ENCODE measurements around the gene NR4A2. TPM values are rescaled to one million over a fixed set of nuclear protein-coding genes. Genes with fewer than 3 reads are reported as not detected.

Gene NR4A2
- total RNA-seq, 2 experiments from 2014 or later = 1.2 to 1.7 TPM

DNA sequence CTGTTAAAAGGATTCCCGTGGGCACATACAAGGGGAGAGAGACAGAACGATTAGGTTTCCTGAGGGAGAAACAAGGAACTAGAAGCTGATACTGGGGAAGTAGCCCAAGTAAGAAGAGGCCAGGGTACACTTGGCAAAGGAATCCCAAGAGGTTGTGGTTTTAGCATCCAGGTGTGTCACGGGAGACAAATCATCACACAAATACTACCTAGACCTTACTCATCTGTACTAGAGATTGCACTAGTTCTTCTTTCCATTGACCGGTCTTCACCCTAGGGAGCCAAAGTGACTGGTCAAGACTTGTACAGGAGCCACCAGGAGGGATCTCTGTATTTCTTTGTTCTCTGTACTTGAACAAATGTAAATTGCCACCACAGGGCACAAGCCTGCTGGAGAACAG is 14.2 kb upstream of the NR4A2 start:
- CTCF ChIA-PET = interaction anchor here (1.7 to 3.5 kb wide), 2 partner anchors 11 to 13 kb away, joined by 3 to 9 read pairs; no protein-coding TSS in a partner anchor
- no peaks in the 10 kb centered on the region for H3K36me3 Mint-ChIP-seq (ENCODE audit: low read depth)
- POLR2A ChIA-PET = no interaction called here
- no peak overlapping the region for H3K4me3 Mint-ChIP-seq
- H3K4me1 Mint-ChIP-seq = peaks cover 17% of the 10 kb centered on the region
- H3K27me3 Mint-ChIP-seq = no peaks in the 10 kb centered on the region
- no peak overlapping the region for H3K27ac Mint-ChIP-seq
- no peaks in the 10 kb centered on the region for H3K9me3 Mint-ChIP-seq
- no peak for DNase-seq

DNA sequence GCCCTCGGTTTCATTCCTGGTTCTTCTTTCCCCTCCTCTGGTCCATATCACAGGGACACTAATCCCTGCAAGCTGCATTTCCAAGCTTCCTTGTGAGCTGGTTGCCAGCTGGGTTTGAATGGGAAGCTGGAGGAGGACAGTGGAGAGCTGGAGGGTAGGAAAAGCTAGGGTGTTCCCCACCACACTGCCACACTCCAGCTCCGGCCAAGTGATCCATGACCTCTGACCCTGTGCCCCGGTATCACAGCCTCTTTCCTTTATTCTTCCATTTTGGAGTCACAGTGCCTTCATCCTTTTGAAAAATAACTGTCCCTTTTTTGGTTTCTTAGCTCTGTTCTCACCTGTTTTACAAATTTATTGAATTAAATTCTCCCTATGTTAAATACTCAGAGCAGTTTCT is 13.1 kb upstream of the NR4A2 start:
- DNase-seq = no peak
- CTCF ChIA-PET = interaction anchor here (3.5 kb wide), 1 partner anchor 14 kb away, joined by 9 read pairs; no protein-coding TSS in a partner anchor
- POLR2A ChIA-PET = no interaction called here

DNA sequence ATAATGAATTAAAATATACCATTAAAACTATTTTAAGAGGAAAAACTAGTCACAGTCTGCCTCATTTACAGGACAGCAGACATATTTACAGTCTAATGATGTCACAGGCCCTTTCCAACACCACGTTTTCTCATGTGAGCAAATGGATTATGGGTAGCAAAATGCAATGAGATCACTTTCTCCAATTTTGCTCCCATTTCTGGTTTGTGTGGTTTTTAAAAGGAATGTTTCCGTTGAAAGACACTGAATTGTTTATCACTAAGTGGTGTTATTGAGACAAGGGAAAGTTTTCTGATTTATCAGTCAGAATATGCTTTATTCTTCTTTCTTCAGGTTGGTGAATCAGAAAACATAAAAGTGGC is 11.4 kb upstream of the NR4A2 start:
- ChIA-PET POLR2A (no interaction called here), CTCF (interaction anchor here (2.4 kb wide), 1 partner anchor 9 kb away, joined by 12 read pairs; no protein-coding TSS in a partner anchor)
- H3K27me3 Mint-ChIP-seq = no peaks in the 10 kb centered on the region
- DNase-seq = no peak
- no peaks in the 10 kb centered on the region for H3K9me3 Mint-ChIP-seq
- H3K4me1 Mint-ChIP-seq = peaks cover 39% of the 10 kb centered on the region
- H3K27ac Mint-ChIP-seq = no peak overlapping the region
- H3K4me3 Mint-ChIP-seq = no peak overlapping the region
- H3K36me3 Mint-ChIP-seq (ENCODE audit: low read depth) = no peaks in the 10 kb centered on the region

More for the DNA sequence above, 13.1 kb upstream of the NR4A2 start:
- Mint-ChIP-seq H3K27ac (no peak overlapping the region), H3K9me3 (no peaks in the 10 kb centered on the region), H3K27me3 (no peaks in the 10 kb centered on the region), H3K36me3 (ENCODE audit: low read depth) (no peaks in the 10 kb centered on the region), H3K4me3 (no peak overlapping the region), H3K4me1 (peaks cover 24% of the 10 kb centered on the region)

DNA sequence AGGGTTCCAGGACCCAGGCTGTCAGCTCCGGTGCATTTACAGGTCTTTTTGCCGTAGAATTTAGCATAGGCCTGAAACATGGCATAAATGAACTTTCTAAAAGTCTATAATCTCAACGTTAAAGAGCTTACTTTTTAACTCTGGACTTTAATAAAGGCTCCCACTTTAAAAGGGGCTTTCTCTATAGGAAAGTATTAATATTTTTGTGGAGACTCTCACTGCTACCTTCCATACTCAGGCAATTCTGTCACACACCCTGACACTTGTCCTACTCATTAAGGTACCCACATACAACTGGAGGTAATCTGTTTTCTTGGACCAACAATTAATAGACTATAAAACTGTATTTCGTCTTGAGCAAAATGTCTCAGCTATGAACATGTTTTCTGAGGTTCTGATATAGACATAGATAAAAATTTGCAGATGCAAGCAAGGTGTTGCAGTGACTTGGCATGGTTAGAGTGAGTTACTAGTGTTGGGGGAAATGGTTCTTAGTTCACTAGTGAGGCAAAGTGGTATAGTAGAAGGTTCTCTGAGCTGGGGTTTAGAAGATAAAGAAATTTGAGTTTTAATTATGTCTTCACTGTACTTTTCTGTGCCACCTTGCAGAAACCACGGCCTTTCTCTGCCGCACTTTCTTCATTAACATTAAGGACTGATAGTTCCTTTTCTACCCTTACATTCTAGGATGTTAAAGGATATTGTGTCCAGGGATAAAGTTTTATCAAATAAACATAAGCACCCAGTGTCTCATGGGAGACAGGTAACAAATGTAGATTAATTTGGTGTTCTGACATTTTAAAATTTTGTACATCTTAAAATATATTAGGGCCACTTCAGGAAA is 10.8 kb upstream of the NR4A2 start:
- DNase-seq = no peak
- ChIA-PET POLR2A (interaction anchor here (0.7 to 1.0 kb wide), 2 partner anchors 9 to 179 kb away, joined by 3 to 6 read pairs; no protein-coding TSS in a partner anchor), CTCF (interaction anchor here (0.8 to 2.4 kb wide), 3 partner anchors 9 to 246 kb away, joined by 3 to 12 read pairs (median 5); no protein-coding TSS in a partner anchor)
- H3K27ac Mint-ChIP-seq = peak overlapping the region; percentile 89
- no peaks in the 10 kb centered on the region for H3K36me3 Mint-ChIP-seq (ENCODE audit: low read depth)
- no peaks in the 10 kb centered on the region for H3K9me3 Mint-ChIP-seq
- H3K27me3 Mint-ChIP-seq = no peaks in the 10 kb centered on the region
- peaks cover 45% of the 10 kb centered on the region for H3K4me1 Mint-ChIP-seq
- peak overlapping the region; percentile 70 for H3K4me3 Mint-ChIP-seq

DNA sequence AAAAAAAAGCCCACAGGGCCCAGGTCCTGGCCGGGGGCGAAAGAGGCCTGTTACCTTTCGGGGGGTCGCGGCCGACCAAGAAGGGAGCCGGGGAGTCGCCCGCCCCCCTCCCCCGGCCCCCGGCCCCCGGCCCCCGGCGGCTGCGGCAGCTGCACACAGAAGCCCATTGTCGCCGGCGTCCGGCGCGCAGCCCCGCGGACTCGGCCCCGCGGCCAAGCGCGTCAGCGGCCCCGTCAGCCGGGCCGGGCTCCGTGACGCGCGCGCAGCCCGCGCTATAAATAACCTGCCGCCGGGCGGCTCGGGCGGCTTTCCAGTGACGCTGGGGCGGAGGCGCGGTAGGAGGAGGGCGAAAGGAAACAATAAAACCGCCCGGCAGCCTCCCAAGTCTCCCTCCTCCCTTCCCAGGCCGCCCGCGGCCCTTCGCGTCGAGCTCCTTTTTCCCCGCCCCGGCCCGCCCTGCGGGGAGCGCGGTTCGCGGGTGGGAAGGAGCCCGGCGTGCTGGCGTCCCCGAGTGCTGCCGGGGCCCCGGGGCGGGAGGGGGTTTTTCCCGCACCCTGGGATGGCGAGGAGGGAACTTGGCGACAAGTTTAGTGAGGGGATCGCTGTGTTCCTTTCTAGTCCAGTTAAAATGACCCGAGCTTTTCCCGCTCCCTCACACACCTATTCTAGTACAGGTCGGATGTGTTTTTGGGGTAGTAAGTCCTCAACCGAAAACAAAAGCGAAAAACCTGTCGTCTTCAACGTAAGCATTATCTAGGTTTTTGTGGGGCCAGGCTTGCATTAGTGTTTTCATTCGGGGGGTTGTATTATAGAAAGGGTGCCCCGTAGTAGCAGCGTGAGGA is 10.0 kb upstream of the NR4A2 start:
- no peaks in the 10 kb centered on the region for H3K9me3 Mint-ChIP-seq
- H3K4me1 Mint-ChIP-seq = peaks cover 47% of the 10 kb centered on the region
- peak overlapping the region; percentile 99 for H3K27ac Mint-ChIP-seq
- peak overlapping the region; percentile 95 for H3K4me3 Mint-ChIP-seq
- ChIA-PET POLR2A (interaction anchor here (0.7 to 1.0 kb wide), 2 partner anchors 8 to 180 kb away, joined by 3 to 6 read pairs; no protein-coding TSS in a partner anchor), CTCF (interaction anchor here (0.8 to 2.4 kb wide), 3 partner anchors 8 to 247 kb away, joined by 3 to 12 read pairs (median 5); no protein-coding TSS in a partner anchor)
- peak; percentile 87 for DNase-seq
- no peaks in the 10 kb centered on the region for H3K36me3 Mint-ChIP-seq (ENCODE audit: low read depth)
- H3K27me3 Mint-ChIP-seq = no peaks in the 10 kb centered on the region

DNA sequence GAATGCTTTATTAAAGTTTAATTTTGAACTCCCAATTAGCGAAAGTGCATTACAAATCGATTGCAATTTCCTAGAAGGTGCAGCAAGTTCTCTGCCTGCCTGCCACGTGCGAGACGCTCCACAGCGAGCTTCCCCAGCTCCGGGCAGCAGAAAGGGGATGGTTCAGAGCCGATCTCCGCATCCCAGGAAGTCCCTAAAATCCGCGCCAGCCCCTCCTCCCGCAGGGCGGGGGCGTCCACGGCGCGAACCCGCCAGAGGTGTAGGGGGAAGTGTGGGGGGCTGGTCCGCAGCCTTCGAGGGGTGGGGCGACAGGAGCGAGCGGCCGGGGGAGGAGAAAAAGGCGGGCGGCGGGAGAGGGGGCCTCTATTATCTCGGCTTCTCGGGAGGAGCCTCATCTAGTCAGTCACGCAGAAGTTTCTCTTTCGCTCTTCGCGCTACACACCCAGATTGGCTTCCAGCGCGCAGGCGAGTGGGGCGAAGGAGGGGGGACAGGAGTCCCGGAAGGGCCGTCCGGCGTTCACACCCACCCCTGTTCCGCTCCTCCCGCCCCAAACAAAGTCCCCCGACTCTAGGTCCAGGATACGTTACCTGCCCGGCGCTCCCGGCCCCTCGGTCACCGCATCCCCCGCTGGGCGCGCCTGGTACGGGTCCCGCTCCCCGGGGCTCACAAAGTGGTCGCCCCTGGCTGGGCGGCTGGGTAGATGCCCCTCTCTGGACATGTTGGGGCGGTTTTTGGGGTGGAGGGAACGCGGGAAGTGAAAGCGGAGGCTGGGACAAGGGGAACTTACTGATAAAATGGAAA is 9.1 kb upstream of the NR4A2 start:
- Mint-ChIP-seq H3K4me1 (peaks cover 47% of the 10 kb centered on the region), H3K27me3 (no peaks in the 10 kb centered on the region), H3K36me3 (ENCODE audit: low read depth) (no peaks in the 10 kb centered on the region), H3K4me3 (peak overlapping the region; percentile 95), H3K27ac (peak overlapping the region; percentile 99), H3K9me3 (no peaks in the 10 kb centered on the region)
- ChIA-PET POLR2A (interaction anchor here (1.0 to 1.5 kb wide), 2 partner anchors 7 to 59 kb away, joined by 6 to 10 read pairs; no protein-coding TSS in a partner anchor), CTCF (interaction anchor here (1.4 kb wide), 1 partner anchor 248 kb away, joined by 5 read pairs; no protein-coding TSS in a partner anchor)
- peak; percentile 91 for DNase-seq

DNA sequence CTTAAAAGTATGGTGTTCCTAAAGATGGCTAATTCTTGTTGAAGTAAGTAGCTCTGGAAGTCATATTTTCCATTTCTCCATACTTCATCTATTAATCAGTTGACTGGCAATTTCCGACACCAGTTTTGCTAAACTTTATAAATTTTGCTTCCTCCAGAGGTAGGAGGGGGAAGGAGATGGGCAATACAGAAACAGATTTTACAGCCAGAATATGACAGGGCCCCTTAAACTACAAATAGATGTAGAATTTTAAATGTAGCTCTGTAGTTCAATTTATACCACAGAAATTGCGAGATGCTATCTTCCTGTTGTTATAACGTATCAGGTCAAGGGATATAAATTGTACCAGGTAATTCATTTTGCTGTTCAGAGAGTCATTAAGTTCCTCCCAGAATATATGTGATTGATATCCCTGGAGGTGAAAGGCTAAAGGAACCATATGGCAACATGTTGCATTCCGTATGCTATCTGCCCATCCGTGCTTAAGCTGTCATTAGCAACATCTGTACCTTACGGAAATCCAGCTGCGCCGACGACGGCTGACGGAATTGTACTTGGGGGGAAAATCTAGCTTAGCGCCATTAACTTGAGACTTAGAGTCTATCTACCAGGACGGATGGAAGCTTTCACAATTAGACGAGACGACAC is 8.4 kb upstream of the NR4A2 start:
- Mint-ChIP-seq H3K27me3 (no peaks in the 10 kb centered on the region), H3K4me3 (peak overlapping the region; percentile 95), H3K4me1 (peaks cover 49% of the 10 kb centered on the region), H3K27ac (peak overlapping the region; percentile 99), H3K9me3 (no peaks in the 10 kb centered on the region), H3K36me3 (ENCODE audit: low read depth) (no peaks in the 10 kb centered on the region)
- POLR2A ChIA-PET = interaction anchor here (1.5 kb wide), 1 partner anchor 59 kb away, joined by 10 read pairs; no protein-coding TSS in a partner anchor
- peak; percentile 47 for DNase-seq
- CTCF ChIA-PET = interaction anchor here (1.0 kb wide), 1 partner anchor 9 kb away, joined by 4 read pairs; no protein-coding TSS in a partner anchor

DNA sequence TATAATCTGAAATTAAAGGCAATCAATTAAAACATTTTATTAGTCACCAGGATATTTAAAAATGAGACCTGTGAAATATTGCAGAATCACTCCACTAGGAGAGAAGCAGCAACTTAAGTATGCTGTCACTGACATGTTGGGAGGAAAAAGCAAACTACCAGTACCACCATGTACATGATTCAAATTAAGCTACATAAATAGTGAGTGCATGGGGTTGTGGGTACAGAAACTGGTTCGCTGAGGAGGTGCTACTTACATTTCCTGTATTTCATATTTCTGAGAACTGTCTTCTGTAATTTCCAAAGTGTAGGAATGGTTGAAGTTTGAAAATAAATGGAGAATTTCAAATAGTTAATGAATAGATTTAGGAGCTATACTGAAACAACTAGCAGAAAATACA is 7.9 kb upstream of the NR4A2 start:
- no peak for DNase-seq
- ChIA-PET CTCF (interaction anchor here (1.0 kb wide), 1 partner anchor 9 kb away, joined by 4 read pairs; no protein-coding TSS in a partner anchor), POLR2A (interaction anchor here (1.5 kb wide), 1 partner anchor 60 kb away, joined by 10 read pairs; no protein-coding TSS in a partner anchor)
- Mint-ChIP-seq H3K27me3 (no peaks in the 10 kb centered on the region), H3K36me3 (ENCODE audit: low read depth) (no peaks in the 10 kb centered on the region), H3K4me1 (peaks cover 54% of the 10 kb centered on the region), H3K4me3 (peak overlapping the region; percentile 95), H3K27ac (peak overlapping the region; percentile 99), H3K9me3 (no peaks in the 10 kb centered on the region)

DNA sequence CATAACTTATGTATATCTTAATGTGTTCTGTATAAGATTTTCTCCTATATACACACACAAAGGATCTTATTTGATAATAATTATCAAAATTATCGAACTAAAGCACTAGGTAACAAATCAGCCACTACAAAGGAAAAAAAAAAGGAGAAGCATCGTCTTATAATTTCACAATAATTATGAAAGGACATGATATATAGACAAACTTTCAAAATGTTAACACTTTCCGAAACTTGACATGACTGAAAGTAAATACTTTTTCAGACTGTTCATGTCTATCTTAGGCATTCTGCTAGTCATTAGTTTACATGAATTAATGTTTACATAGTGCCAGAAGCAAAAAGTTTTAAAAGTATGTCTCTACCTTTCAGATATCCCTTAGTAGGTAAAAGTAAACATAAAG is 7.3 kb upstream of the NR4A2 start:
- H3K4me3 Mint-ChIP-seq = peak overlapping the region; percentile 95
- DNase-seq = no peak
- no peaks in the 10 kb centered on the region for H3K27me3 Mint-ChIP-seq
- H3K27ac Mint-ChIP-seq = no peak overlapping the region
- H3K9me3 Mint-ChIP-seq = no peaks in the 10 kb centered on the region
- ChIA-PET POLR2A (interaction anchor here (0.7 kb wide), 1 partner anchor 1104 kb away, joined by 3 read pairs; the partner anchor contains the start of gene CYTIP), CTCF (interaction anchor here (1.0 kb wide), 1 partner anchor 8 kb away, joined by 4 read pairs; no protein-coding TSS in a partner anchor)
- no peaks in the 10 kb centered on the region for H3K36me3 Mint-ChIP-seq (ENCODE audit: low read depth)
- H3K4me1 Mint-ChIP-seq = peaks cover 58% of the 10 kb centered on the region

DNA sequence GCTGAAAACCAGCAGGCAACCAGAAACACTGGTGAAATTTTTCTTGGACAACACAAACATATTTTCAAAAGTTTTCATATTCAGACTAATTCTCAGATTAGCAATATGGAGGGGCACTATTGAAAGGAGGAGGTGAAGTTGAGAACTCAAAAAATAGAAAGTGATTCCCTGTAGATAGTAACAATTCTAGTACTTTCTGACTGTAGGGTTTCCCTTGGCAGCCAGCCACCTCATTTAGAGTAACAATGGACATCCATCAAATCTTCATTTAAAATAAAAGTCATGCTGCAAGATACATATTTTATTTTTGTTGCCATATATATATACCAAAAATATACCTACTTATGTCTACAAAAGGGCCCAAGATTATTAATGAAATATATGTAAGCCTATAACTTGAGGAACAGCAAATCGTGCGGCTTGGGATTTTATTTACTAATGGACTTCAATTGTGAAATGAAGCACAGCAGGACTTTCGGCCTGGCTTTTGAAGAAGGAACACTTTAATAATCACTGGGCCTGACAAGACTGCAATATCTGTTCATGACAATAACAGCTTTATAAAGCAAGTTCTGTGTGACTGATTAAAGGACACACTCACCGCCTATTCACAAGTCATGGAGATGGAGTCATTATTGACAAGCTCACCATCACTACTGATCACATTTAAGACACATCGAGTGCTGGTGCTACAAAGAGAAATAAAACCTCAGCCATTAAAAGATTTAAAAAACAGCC is 6.8 kb upstream of the NR4A2 start:
- CTCF ChIA-PET = no interaction called here
- Mint-ChIP-seq H3K4me1 (peaks cover 59% of the 10 kb centered on the region), H3K27ac (peak overlapping the region; percentile 46)

DNA sequence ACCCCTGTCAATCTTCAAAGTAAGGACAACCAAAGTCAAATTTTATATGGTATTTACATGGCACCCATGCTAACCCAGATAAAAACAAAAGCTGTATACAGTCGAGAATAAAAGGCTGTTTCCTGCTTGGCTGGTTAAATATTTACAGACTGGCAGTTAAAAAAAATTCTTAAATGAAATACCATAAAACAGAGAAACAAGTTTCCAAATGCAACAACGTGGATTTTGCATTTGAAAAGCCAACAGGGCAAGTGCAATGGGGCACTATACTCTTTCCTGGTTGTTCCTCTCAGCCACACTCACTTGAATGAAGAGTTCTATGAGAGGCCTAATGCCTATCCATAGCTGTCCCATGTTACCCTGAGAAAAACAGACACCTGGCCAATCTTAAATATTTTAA is 6.1 kb upstream of the NR4A2 start:
- H3K9me3 Mint-ChIP-seq = no peaks in the 10 kb centered on the region
- DNase-seq = no peak
- peaks cover 57% of the 10 kb centered on the region for H3K4me1 Mint-ChIP-seq
- no peak overlapping the region for H3K4me3 Mint-ChIP-seq
- no peak overlapping the region for H3K27ac Mint-ChIP-seq
- no peaks in the 10 kb centered on the region for H3K36me3 Mint-ChIP-seq (ENCODE audit: low read depth)
- ChIA-PET POLR2A (no interaction called here), CTCF (no interaction called here)
- H3K27me3 Mint-ChIP-seq = no peaks in the 10 kb centered on the region

More for the DNA sequence above, 6.8 kb upstream of the NR4A2 start:
- Mint-ChIP-seq H3K36me3 (ENCODE audit: low read depth) (no peaks in the 10 kb centered on the region), H3K9me3 (no peaks in the 10 kb centered on the region), H3K27me3 (no peaks in the 10 kb centered on the region), H3K4me3 (no peak overlapping the region)
- no peak for DNase-seq
- POLR2A ChIA-PET = interaction anchor here (0.7 kb wide), 1 partner anchor 1105 kb away, joined by 3 read pairs; the partner anchor contains the start of gene CYTIP
